Stomach (tissue), 9 donors: ENCODE measurements around the gene COLEC12. TPM values are rescaled to one million over a fixed set of nuclear protein-coding genes. Genes with fewer than 3 reads are reported as not detected.

Source experiments
- DNase-seq, 2 donors: peaks; one replicate each; pipeline versions ENCODE4 v3.0.0 to v3.0.0-alpha.2; 2013 to 2019
- H3K27ac ChIP-seq, 5 donors: fragments of 200-600 bp in 4 of 5; sonication (generic) in 4 of 5; one replicate each; pipeline ENCODE4 v1.5.1; 2013 to 2019; ENCODE audit warnings: mild to moderate bottlenecking in 1 of 5, moderate library complexity in 1 of 5
- H3K27me3 ChIP-seq, 3 donors: fragments of 200-600 bp; sonication (generic); one replicate each; pipeline ENCODE4 v1.5.1; 2017 to 2019; ENCODE audit warnings: mixed run types in 1 of 3
- H3K36me3 ChIP-seq, 4 donors: fragments of 200-600 bp; sonication (generic); 1 replicate in 3 of 4; 2 replicates in 1 of 4; pipeline ENCODE4 v1.5.1; 2016 to 2019
- H3K4me1 ChIP-seq, 4 donors: fragments of 200-600 bp; sonication (generic); one replicate each; pipeline ENCODE4 v1.5.1; 2016 to 2019
- H3K4me3 ChIP-seq, 4 donors: fragments of 200-600 bp; sonication (generic) in 3 of 4; one replicate each; pipeline ENCODE4 v1.5.1; 2016 to 2019; ENCODE audit warnings: mild to moderate bottlenecking in 1 of 4
- H3K9me3 ChIP-seq, 4 donors: fragments of 200-600 bp; sonication (generic); one replicate each; pipeline ENCODE4 v1.5.1; 2016 to 2019
- EP300 ChIP-seq: sonication (generic); formaldehyde crosslinking; IDR thresholded peaks from one replicate; pipeline ENCODE4 v1.6.1; 2017; ENCODE audit warnings: antibody characterized with exemption
- POLR2A ChIP-seq, 4 donors: fragments of 450-650 bp; IDR thresholded peaks; one replicate each; pipeline ENCODE4 v1.6.1; 2016; ENCODE audit warnings: antibody characterized with exemption in 4 of 4, control low read depth in 2 of 4, mild to moderate bottlenecking in 1 of 4, moderate library complexity in 1 of 4
- POLR2AphosphoS5 ChIP-seq, 3 donors: sonication (generic); formaldehyde crosslinking; IDR thresholded peaks; one replicate each; pipeline ENCODE4 v1.6.1; 2016; ENCODE audit warnings: antibody characterized with exemption in 3 of 3
- WGBS, 5 donors: extraction: QIAGEN DNeasy Blood & Tissue Kit in 3 of 5; methylation state at CpG; one replicate each; pipeline versions ENCODE4 v1.1.5 to v1.1.7; 2013 to 2018; 5-methylcytosine and 5-hydroxymethylcytosine counted together
- intact Hi-C: fragments of 100-400 bp; cut with DNase I; formaldehyde crosslinking; loops from one replicate; pipeline ENCODE4 v1.15.1; 2023; ENCODE audit warnings: low total_unique reads
- polyA plus RNA-seq, 3 donors: library from polyadenylated mRNA; stranded (reverse); fragments of 200-250 nt; gene quantifications; one replicate each; pipeline ENCODE4 v1.2.3, GENCODE V29; 2013
- total RNA-seq, 5 donors: library from RNA; depleted of rRNA; stranded (reverse); fragments of >200 nt; gene quantifications; one replicate each; pipeline versions ENCODE4 v1.1.0 to v1.2.3, GENCODE V29; 2014 to 2016
- TF ChIP-seq, protein P1 (sequence below), 7 experiments: fragments of 450-650 bp in 4 of 7; fragments of 200-600 bp in 3 of 7; sonication (generic) in 3 of 7; IDR thresholded peaks; one replicate each; pipeline ENCODE4 v1.5.1; 2016 to 2019; ENCODE audit warnings: antibody characterized with exemption in 7 of 7, control low read depth in 2 of 7, mild to moderate bottlenecking in 1 of 7
- donor health status: healthy with polysubstance abuse.
- donor health status: Bipolar disorder and iron deficiency.
- donor health status: healthy.

Gene COLEC12
- total and polyA plus RNA-seq, 8 donors = 1.7 to 37.5 (median 5.6) TPM

DNA sequence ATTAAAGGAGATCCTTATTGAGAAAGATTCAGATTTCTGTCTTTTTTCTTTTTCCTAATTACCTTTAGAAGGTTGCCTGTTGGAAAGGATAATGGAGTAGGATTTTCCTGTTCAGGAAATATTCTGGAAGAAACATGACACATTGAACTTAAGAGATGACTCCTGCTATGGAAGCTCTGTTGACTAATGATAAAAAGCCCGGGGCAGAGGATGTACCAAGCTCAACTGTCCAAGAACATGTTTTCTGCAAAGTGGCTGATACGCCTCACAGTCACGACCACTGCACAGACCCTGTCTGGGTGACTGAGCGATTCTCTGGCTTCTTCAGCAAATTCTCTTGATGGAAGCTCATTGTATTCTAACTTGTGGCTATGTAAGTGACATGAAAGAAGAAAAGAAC is 146.5 kb downstream of the COLEC12 start:
- H3K9me3 ChIP-seq = no peaks in the 10 kb centered on the region
- no peak overlapping the region for H3K4me3 ChIP-seq
- H3K27ac ChIP-seq = peak overlapping the region in 2 of 5 donors; percentile 14 to 16
- 58 to 85% (median 70%) methylated on average over 4 of the region's 4 CpGs for WGBS, 5 donors
- H3K4me1 ChIP-seq = peaks cover 0 to 9% (median 3%) of the 10 kb centered on the region in 4 donors
- TF ChIP-seq, protein P1, sequence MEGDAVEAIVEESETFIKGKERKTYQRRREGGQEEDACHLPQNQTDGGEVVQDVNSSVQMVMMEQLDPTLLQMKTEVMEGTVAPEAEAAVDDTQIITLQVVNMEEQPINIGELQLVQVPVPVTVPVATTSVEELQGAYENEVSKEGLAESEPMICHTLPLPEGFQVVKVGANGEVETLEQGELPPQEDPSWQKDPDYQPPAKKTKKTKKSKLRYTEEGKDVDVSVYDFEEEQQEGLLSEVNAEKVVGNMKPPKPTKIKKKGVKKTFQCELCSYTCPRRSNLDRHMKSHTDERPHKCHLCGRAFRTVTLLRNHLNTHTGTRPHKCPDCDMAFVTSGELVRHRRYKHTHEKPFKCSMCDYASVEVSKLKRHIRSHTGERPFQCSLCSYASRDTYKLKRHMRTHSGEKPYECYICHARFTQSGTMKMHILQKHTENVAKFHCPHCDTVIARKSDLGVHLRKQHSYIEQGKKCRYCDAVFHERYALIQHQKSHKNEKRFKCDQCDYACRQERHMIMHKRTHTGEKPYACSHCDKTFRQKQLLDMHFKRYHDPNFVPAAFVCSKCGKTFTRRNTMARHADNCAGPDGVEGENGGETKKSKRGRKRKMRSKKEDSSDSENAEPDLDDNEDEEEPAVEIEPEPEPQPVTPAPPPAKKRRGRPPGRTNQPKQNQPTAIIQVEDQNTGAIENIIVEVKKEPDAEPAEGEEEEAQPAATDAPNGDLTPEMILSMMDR (IDR thresholded peaks at IDR 0.05) = no peak
- TF ChIP-seq POLR2A (IDR thresholded peaks at IDR 0.05) = no peak
- TF ChIP-seq POLR2AphosphoS5 (IDR thresholded peaks at IDR 0.05) = no peak
- no peak for TF ChIP-seq EP300
- H3K27me3 ChIP-seq = no peaks in the 10 kb centered on the region
- no peak for DNase-seq
- no peaks in the 10 kb centered on the region for H3K36me3 ChIP-seq
- intact Hi-C loops = no loop called here

DNA sequence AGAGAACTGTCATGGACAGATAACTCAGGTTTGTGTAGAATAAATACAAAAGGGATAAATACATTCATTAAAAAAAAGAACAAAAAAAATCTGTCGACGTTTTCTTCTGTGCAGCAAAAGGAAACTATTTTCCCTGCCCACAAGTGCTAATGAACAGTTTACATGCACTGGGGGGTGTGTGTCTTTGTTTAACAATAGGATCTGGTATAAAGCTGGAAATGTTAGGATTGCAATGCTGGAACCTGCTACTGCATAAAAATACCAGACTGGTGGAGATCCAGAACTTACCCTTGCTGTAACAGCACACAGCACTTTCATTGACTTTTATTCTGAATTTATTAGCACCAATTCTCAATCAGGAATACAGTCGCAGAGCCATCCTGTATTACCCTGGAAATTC is 148.1 kb downstream of the COLEC12 start:
- WGBS, 5 donors = 64 to 73% (median 69%) methylated on average over 3 of the region's 3 CpGs

DNA sequence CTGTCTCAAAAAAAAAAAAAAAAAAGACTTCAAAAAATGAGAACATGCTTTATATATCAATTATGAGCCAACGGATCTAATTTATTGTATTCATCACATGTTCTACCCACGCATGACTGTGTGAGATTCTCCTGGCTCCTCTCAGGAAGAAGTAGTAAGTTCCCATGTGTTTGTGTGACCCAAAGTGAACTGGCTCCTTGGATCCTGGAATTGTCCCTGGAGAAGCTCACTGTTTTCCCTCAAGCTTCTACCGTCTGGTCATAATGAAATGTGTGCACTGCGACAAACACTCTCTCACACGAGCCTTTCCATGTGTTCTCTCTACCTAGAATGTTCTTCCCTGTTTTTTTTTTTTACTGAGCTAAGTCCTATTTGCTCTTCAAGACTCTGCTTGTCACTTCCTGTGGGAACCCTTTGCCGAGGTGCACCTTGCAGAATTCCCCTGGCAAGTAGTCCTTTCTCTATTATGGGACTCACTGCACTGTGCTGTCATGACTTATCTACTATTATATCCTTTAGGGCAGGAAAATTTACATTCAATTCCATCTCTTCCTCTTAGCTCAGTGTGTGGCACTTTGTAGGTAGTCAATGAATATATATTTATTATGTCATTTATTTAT is 149.4 kb downstream of the COLEC12 start:
- no peaks in the 10 kb centered on the region for H3K27me3 ChIP-seq
- intact Hi-C loops = no loop called here
- no peak for DNase-seq
- no peak for TF ChIP-seq EP300
- no peak for TF ChIP-seq POLR2A (IDR thresholded peaks at IDR 0.05)
- TF ChIP-seq, protein P1 (IDR thresholded peaks at IDR 0.05) = no peak
- TF ChIP-seq POLR2AphosphoS5 (IDR thresholded peaks at IDR 0.05) = no peak
- H3K36me3 ChIP-seq = peaks cover 0 to 6% (median 0%) of the 10 kb centered on the region in 4 donors
- no peak overlapping the region for H3K4me3 ChIP-seq
- no peak overlapping the region for H3K27ac ChIP-seq
- H3K9me3 ChIP-seq = no peaks in the 10 kb centered on the region
- WGBS, 5 donors = 69 to 90% (median 87%) methylated on average over 6 of the region's 6 CpGs
- peaks cover 0 to 9% (median 3%) of the 10 kb centered on the region in 4 donors for H3K4me1 ChIP-seq

More for the DNA sequence above, 148.1 kb downstream of the COLEC12 start:
- no peaks in the 10 kb centered on the region for H3K27me3 ChIP-seq
- peaks cover 0 to 9% (median 3%) of the 10 kb centered on the region in 4 donors for H3K4me1 ChIP-seq
- no peak for TF ChIP-seq POLR2A (IDR thresholded peaks at IDR 0.05)
- TF ChIP-seq EP300 = no peak
- TF ChIP-seq, protein P1 (IDR thresholded peaks at IDR 0.05) = no peak
- TF ChIP-seq POLR2AphosphoS5 (IDR thresholded peaks at IDR 0.05) = no peak
- intact Hi-C loops = no loop called here
- no peak overlapping the region for H3K27ac ChIP-seq
- no peak for DNase-seq
- H3K9me3 ChIP-seq = no peaks in the 10 kb centered on the region
- no peak overlapping the region for H3K4me3 ChIP-seq
- H3K36me3 ChIP-seq = no peaks in the 10 kb centered on the region

DNA sequence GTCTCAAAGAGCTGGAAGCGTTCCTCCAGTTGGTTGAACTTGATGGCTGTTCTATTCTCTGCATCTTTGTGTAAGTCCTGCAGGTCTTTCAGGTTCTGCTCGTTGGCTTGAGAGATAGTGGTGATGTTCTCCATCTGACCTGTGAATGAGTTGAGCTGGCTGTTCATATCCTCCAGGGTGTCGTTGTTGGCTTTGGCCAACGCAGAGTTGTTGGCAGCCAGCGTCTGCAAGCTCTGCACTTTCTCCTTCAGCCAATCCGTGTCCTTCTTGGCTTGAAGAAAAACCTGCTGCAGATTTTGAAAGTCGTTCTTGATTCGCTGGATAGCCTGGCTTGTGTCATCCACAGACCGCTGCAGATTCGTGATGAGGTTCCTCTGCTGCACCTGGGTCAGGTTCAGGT is 153.9 kb downstream of the COLEC12 start:
- WGBS, 5 donors = 87 to 94% (median 91%) methylated on average over 10 of the region's 10 CpGs
- no peak for DNase-seq
- Histone ChIP-seq H3K36me3 (peaks cover 0 to 6% (median 0%) of the 10 kb centered on the region in 4 donors), H3K4me3 (no peak overlapping the region), H3K27ac (no peak overlapping the region), H3K4me1 (no peaks in the 10 kb centered on the region), H3K27me3 (no peaks in the 10 kb centered on the region), H3K9me3 (no peaks in the 10 kb centered on the region)
- intact Hi-C loops = no loop called here
- TF ChIP-seq EP300 (no peak), POLR2AphosphoS5 (IDR thresholded peaks at IDR 0.05) (no peak)

DNA sequence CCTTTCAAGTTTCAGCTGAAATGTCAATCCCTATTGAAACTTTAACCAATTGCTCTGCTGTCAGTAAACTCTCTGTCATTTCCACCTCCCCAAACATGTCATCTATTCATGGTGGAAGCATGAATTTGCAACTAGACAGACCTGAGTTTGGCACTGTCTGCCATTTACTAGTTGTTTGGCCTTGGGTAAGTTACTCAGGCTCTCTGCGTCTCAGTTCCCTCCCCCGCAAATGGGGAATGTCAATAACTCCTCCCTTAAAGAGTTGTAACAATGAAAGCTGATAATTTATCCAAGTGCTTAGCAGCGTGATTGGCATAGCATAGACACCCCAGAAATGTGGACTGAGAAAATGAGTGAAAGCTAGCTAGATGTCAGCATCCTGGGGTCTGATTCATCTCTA is 159.4 kb downstream of the COLEC12 start:
- intact Hi-C loops = no loop called here
- DNase-seq = no peak
- TF ChIP-seq POLR2AphosphoS5 (IDR thresholded peaks at IDR 0.05) (no peak), EP300 (no peak), POLR2A (IDR thresholded peaks at IDR 0.05) (no peak)
- TF ChIP-seq, protein P1 (IDR thresholded peaks at IDR 0.05) = no peak
- H3K27ac ChIP-seq = no peak overlapping the region
- no peak overlapping the region for H3K4me3 ChIP-seq
- no peaks in the 10 kb centered on the region for H3K36me3 ChIP-seq
- H3K27me3 ChIP-seq = no peaks in the 10 kb centered on the region
- H3K9me3 ChIP-seq = no peaks in the 10 kb centered on the region
- H3K4me1 ChIP-seq = no peaks in the 10 kb centered on the region
- WGBS, 5 donors = 33 to 63% (median 45%) methylated on average over 3 of the region's 3 CpGs
